ENCODE results near the gene CCDC18.
"Not testable (repeated sequence)": the region's sequence is repeated elsewhere in the genome, so short reads cannot be mapped to it uniquely, and the experiment has no call there.

CCDC18 gene, protein sequence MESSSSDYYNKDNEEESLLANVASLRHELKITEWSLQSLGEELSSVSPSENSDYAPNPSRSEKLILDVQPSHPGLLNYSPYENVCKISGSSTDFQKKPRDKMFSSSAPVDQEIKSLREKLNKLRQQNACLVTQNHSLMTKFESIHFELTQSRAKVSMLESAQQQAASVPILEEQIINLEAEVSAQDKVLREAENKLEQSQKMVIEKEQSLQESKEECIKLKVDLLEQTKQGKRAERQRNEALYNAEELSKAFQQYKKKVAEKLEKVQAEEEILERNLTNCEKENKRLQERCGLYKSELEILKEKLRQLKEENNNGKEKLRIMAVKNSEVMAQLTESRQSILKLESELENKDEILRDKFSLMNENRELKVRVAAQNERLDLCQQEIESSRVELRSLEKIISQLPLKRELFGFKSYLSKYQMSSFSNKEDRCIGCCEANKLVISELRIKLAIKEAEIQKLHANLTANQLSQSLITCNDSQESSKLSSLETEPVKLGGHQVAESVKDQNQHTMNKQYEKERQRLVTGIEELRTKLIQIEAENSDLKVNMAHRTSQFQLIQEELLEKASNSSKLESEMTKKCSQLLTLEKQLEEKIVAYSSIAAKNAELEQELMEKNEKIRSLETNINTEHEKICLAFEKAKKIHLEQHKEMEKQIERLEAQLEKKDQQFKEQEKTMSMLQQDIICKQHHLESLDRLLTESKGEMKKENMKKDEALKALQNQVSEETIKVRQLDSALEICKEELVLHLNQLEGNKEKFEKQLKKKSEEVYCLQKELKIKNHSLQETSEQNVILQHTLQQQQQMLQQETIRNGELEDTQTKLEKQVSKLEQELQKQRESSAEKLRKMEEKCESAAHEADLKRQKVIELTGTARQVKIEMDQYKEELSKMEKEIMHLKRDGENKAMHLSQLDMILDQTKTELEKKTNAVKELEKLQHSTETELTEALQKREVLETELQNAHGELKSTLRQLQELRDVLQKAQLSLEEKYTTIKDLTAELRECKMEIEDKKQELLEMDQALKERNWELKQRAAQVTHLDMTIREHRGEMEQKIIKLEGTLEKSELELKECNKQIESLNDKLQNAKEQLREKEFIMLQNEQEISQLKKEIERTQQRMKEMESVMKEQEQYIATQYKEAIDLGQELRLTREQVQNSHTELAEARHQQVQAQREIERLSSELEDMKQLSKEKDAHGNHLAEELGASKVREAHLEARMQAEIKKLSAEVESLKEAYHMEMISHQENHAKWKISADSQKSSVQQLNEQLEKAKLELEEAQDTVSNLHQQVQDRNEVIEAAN (N-terminal part only)

DNA sequence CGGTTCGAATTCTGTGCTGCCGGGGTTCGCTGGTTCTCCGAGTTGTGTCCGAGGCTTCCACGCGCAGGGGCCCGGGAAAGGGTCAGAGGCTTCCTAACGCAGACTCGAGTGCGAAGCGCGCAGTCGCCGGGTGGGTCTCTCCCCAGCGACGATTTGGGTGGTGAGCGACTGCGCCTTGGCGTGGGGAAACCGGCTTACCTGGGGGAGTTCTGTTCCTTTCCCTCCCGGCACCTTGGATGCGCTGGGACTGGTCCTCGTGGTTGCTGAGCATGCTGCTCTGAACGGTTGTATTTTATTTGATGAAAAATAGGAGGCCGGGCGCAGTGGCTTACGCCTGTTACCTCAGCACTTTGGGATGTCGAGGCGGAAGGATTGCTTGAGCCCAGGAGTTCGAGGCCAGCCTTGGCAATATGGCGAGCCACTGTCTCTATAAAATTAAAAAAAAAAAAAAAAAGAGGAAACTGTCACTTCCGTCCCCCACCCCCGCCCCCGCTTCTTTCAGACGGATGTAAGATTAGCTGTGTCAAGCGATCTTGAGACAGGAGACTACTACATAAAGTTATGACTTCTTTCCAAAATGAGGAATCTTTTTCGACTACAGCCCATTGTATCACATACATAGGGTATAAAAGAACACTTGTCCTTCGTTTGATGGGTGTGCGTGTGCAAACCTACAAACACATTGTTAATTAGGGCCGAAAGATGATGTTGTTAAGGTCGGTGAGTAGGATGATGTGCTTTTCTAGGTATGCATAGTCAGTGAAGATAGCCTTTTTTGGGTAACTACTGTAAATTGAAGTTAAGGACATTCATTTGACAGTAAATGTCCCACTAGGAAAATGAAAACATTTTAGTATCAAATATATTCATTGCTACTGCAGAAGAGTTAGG, at the start of gene CCDC18:
CCDC18 (plus strand) TSS at position 2 of the 891 bp plus-strand sequence. CDS start 2,638 bp downstream, outside the sequence.
- DNase-seq = peak; percentile 31

DNA sequence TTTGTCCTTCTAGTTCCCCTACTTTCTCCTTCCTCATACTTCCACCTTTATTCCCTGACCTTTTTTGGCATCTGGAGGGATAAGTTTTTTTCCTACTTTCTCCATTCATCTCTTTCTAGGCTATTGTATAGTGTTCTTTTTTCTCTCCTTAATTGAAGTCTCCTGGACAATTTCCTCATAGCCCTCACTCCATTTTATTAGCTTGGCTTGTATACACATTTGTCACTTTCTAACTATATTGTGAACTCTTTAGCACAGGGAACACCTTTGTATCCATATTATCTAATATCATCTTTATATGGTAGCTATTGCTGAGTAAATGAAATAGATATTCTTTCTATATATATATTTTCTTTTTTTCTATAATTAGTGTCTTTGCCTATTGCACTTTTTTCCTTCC, 47.9 kb upstream of the CCDC18 start:
- no peak for DNase-seq

DNA sequence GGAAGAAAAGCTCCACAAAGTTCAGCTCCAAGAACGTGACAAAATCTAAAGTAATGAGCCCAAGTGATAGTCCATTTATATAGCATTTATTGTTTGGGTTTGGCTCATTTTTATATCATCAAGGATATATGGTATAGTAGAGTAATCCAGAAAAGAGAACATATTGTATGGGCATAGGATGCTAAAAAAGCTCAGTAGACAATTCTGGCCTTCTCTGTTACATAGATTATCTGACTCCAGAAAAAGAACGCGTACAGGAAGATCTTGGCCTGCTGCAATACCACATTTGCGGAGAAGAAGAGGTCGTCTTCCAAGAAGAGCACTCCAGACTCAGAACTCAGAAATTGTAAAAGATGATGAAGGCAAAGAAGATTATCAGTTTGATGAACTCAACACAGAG, 44.1 kb upstream of the CCDC18 start:
- no peak for DNase-seq

DNA sequence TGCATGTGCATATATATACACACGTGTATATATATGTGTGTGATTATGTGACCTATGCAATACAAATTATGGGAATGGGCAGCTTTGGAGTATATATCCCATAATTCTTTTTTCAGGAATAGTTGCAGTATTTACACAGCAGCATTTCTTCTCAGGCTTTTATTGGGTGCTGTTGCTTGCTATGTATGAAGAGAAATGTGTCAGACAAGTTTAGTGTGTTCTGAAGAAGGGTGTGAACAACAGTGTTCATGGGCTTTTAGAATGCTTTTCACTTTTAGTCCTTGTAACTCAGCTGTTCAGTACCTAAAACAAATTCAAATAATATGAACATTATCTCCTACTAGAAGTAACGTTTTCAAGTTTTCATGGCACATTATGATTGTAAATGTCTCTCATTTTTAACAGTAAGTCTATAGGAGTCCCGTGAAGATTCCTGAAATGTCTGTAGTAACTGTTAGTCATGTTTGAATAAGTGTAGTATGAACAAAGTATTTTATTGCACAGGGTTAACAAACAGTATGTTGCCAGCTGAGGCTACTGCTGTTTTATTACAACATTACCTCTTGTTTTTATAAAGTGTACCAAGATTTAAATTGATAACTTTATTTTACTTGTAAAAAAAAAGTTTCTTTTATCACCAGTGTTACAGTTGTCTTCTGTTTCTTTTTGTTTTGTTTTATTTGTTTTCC, 42.8 kb upstream of the CCDC18 start:
- no peak for DNase-seq

DNA sequence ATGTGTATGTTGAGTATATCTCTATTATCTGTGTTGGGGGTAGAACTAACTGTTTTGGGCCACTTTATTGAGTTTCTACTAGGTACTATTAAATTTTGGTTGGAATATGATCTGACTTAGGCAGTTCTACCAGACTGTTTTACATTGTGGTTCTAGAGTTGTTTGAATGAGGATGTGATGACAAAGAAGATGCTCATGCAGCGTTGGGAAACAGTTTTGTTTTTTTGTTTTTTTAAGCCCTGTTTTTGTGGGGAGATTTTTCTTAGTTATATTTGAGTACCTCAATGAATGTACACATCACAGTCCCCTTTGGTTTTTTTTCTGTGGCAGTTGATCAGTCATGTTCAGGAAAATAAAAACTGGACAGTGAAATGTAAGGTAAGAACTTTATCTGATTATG, 40.4 kb upstream of the CCDC18 start:
- DNase-seq = no peak

DNA sequence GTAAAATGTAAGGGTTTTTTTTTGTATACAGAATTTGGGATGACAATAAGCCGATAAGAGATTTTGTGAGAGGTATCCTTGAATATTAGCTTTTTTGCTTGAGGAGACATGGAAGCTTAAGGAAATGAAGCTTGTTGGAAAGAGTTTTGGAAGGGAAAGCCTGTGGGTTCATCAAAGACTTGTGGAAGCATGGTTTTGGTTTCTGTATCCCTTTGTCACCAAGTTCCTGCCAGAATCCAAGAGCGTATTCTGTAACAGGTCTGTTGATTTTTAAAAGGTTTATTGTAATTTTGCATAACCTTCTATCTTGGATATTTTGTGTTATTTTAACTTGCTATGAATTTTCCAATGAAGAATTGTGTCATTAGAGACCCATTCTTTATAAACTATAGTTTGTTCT, 38.4 kb upstream of the CCDC18 start:
- no peak for DNase-seq

DNA sequence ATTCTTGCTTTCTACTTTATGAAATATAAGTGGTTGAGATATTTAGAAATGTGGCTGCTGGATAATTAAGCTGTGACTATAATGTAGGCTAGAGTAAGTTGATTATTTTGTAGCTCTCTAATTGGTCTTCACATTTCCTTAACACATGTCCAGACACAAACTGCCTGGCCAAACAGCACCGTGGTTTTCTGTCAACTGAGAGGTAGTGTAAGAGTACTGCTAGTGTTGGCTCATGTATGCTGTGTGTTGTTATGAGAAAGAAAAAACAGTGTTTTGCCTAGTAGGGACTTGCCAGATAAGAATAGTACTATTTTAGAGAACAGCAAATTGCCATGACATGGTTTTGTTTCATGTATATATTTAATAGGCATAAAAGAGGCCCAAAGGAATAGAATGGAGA, 37.4 kb upstream of the CCDC18 start:
- no peak for DNase-seq

DNA sequence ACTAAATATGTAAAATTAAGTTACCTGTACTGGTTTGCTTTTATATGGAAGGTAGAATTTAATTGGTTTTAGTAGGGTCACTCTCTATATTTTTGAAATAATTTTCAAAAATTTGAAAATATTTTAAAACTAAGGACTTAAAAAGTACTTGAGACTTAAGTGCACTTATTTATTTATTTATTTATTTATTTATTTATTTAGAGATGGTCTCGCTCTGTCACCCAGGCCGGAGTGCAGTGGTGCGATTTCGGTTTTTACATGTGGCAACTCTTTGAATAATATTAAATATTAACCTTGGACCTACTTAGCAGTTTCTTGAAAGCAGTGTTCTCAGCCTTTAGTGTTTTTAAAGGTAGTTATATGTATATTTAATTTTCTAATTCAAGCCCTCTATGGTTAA, 36.8 kb upstream of the CCDC18 start:
- no peak for DNase-seq

DNA sequence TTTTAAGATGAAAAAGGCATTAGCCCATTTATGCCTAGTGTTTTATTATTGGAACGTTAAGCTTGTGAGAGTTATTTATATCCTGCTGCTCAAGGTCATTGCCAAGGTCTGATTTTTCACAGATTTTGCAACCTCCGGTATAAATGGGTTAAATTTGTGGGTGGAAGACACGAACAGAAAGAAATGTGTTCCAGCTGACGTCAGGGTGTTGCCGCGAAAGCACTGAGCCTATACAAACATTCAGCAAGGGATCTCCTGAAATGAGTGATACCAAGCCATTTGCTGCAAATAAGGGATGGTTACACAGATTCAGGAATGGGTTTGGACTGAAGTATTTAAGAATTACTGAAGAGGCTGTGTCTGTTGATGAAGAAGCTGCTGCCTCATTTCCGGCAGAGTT, 32.5 kb upstream of the CCDC18 start:
- no peak for DNase-seq

DNA sequence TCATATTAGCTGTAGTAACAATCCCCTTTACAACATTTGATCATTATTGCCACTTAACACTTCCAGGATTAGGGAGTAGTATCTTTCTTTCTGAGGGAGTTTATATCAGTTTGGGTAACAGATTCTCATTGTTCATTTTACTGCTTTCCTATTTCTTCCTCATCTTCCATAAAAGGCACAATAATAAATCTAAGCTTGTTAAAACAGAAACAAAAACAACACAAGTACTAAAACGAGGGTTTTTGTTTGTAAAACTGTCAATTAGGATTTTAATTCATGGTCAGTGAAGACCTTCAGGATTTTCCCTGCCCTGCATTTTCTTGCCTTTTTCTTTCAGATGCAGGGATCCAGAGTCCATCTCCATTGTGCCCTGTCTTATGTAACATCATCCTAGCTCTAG, 29.8 kb upstream of the CCDC18 start:
- DNase-seq = no peak

DNA sequence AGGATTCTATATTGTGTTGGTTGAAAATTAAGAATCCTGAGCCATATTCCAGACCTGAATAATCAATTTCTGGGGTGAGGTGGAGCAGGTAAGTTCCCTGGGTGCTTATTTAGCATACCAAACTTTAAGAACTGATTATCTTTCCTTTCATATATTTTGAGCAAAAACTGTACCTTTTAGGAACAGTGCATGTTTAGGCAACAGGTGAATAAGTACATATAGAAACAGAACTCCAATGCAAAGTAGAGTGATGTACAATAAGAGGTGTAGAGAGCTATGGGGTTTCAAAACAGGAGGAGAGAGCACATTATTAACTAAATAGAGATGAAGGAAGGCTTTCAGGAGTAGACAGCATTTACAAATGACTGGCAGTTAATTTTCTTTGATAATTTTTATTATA, 29.1 kb upstream of the CCDC18 start:
- DNase-seq = no peak

DNA sequence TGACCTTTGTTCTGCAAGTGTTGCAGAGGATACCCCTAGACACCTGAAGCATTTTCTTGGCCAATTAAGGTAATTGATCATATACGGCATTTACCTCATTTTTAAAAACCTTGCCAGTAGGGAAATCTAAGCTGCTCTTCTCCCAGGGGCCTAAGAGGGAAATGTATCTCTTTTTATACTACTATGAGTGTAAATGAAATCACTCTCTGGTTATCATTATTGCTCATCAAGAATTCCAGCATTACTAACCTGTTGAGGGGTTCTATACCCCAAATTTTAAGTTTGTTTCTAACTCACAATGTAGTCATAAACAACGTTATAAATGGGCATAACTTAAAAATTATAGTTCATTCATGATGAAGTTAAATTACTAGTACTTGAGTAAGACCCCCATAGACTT, 27.7 kb upstream of the CCDC18 start:
- DNase-seq = no peak

DNA sequence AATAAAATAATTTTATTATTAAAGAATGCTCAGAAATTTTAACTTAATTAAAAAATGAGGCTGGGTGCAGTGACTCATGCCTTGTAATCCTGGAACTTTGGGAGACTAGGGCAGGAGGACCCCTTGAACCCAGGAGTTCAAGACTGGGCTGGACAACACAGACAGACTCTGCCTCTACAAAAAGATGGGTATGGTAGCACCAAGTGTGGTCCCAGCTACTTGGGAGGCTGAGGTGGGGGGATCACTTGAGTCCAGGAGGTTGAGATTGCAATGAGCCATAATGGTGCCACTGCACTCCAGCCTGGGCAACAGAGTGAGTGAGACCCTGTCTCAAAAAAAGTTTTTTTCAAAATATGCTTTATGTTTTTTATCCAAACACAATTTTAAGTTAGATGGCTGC, 25.6 kb upstream of the CCDC18 start:
- DNase-seq = no peak

DNA sequence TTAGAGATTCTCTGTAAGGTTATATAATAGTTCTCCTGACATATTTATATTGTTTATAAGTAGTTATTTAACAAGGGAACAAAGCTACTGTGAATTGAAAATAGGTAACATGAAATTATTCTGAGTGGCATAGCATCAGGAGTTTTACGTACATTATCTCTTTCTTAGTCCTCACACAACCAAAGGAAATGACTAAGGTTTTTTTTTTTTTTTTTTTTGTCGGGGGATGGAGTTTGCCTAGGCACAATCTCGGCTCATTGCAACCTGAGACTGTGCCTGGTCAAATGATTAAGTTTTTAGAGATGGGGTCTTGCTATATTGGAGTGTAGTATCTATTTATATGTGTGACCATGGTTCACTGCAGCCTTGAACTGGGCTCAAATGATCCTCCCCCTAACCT, 25.2 kb upstream of the CCDC18 start:
- DNase-seq = no peak

DNA sequence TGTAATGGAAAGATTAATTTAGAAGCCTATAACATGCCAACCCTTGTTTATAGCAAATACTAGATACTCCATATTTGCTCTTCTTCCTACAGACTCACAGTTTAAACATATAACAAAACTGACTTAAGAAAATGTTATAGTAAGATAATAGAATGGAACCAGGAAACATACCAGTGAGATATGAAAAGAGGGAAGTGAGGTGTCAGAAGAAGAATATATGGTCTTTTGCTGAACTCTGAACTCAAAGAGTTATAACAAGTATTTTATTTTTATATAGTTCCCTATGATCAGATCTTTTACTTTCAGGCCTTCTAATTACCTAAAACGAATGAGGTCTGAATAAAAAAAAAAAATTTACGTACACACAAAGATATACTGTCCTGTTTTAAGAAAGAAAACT, 21.2 kb upstream of the CCDC18 start:
- DNase-seq = no peak

DNA sequence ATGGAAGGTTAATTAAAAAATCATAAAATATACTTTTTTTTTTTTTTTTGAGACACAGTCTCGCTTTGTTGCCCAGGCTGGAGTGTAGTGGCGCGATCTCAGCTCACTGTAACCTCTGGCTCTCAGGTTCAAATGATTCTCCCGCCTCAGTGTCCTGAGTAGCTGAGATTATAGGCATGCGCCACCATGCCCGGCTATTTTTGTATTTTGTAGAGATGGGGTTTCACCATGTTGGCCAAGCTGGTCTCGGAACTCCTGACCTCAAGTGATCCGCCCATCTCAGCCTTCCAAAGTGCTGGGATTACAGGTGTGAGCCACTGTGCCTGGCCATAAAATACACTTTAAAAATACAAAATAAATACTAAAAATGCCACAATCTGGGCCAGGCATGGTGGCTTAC, 17.2 kb upstream of the CCDC18 start:
- DNase-seq = not testable (repeated sequence)

DNA sequence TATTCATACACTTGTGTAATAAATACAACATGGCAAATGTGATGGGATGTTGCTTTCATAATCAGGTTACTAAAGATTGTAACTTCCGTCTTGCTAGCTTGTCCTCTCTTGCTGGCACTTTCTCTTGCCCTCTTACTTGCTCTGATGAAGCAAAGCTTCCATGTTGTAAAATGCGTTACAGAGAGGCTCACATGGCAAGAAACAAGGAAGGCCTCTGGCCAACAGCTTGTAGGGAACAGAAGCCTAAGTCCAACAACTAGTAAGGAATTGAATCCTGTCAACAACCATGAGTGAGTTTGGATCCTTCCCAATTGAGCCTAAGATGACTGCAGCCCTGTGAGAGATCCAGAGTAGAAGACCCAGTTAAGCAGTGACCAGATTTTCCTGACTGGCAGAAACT, 15.7 kb upstream of the CCDC18 start:
- DNase-seq = no peak

DNA sequence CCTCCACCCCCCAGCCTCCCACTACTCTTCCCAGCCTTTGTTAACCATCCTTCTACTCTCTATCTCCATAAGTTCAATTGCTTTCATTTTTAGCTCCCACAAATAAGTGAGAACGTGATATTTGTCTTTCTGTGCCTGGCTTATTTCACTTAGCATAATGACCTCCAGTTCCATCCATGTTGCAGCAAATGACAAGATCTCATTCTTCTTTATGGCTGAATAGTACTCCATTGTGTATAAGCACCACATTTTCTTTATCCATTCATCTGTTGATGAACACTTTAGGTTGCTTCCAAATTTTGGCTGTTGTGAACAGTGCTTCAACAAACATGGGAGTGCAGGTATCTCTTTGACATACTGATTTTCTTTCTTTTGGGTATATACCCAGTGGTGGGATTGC, 14.6 kb upstream of the CCDC18 start:
- not testable (repeated sequence) for DNase-seq

DNA sequence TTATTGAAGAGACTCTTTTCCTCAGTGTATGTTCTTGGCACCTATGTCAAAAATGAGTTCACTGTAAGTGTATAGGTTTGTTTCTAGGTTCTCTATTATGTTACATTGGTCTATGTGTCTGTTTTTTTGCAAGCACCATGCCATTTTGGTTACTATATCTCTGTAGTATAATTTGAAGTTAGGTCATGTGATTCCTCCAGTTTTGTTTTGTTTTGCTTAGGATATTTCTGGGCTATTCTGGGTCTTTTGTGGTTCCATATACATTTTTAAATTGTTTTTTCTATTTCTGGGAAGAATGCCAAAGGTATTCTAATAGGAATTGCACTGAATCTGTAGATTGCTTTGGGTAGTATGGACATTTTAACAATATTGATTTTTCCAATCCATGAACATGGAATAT, 13.5 kb upstream of the CCDC18 start:
- no peak for DNase-seq

DNA sequence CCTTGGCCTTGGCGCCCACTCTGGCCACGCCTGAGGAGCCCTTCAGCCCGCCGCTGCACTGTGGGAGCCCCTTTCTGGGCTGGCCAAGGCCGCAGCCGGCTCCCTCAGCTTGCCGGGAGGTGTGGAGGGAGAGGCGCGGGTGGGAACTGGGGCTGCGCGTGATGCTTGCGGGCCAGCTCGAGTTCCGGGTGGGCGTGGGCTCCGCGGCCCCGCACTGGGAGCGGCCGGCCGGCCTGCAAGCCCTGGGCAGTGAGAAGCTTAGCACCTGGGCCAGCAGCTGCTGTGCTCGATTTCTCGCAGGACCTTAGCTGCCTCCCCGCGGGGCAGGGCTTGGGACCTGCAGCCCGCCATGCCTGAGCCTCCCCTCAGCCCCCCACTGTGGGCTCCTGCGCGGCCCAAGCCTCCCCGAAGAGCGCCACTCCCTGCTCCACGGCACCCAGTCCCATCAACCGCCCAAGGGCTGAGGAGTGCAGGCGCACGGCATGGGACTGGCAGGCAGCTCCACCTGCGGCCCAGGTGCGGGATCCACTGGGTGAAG, 10.3 kb upstream of the CCDC18 start:
- not testable (repeated sequence) for DNase-seq

DNA sequence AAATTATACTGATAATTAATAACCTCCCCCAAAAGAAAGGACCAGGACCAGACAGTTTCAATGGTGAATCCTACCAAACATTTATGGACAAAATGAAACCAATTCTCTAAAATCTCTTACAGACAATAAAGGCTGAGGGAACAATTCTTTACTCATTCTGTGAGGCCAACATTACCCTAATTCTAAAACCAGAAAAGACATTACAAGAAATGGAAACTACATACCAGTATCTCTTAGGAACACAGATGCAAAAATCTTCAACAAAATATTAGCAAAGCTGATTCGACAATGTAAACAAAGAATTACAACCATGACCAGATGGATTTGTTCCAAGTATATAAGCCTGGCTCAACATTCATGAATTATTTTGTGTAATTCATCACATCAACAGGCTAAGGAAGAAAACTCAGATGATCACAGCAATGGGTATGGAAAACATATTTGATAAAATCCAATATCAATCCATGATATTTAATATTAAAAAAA, 8.9 kb upstream of the CCDC18 start:
- DNase-seq = no peak
